Gastroesophageal sphincter (tissue), 3 donors: ENCODE data around the gene OR1I1.

Experiments
- EP300 ChIP-seq: sonication (generic); formaldehyde crosslinking; IDR thresholded peaks from one replicate; pipeline ENCODE4 v1.6.1; 2017; ENCODE audit warnings: antibody characterized with exemption, mild to moderate bottlenecking
- POLR2A ChIP-seq, 2 donors: fragments of 450-650 bp; IDR thresholded peaks; one replicate each; pipeline ENCODE4 v1.6.1; 2017; ENCODE audit warnings: antibody characterized with exemption in 2 of 2, mild to moderate bottlenecking in 2 of 2, moderate library complexity in 1 of 2
- TF ChIP-seq, protein P1 (sequence below), 4 experiments: fragments of 200-600 bp in 2 of 4; fragments of 450-650 bp in 2 of 4; sonication (generic) in 1 of 4; IDR thresholded peaks; one replicate each; pipeline ENCODE4 v1.5.1; 2017 to 2019; ENCODE audit warnings: antibody characterized with exemption in 4 of 4, mild to moderate bottlenecking in 2 of 4, moderate library complexity in 2 of 4

DNA sequence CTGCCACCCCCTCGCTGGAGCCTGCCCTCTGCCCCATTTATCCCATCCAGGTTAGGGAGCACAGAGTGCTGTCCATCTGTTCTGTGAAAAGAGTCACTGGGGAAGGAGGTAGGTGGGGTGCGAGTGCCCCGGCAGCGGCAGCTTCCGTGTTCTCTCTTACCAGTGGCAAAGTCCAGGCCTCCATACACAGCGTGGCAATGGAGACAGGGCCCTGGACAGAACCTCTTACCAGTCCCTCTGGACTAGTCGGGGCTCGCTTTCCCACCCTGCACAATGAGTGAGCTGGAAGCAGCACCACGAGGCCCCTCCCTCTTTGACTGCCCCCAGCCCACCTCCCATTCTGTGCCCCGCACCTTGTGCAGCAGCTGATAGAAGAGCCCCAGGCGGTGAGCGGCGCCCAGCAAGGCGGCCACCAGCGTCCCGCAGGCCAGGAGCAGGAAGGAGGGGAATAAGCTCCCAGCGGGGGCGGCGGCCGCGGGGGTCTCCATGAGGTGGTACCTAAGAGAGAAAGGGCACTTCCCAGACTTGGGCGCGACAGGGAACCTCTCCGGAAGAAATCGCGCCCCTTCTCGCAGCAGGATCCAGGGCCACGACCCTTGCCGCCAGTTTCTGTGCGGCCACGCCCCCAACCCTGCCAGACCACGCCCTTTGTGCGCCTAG lies 42.7 kb downstream of the OR1I1 start:
- TF ChIP-seq, protein P1, sequence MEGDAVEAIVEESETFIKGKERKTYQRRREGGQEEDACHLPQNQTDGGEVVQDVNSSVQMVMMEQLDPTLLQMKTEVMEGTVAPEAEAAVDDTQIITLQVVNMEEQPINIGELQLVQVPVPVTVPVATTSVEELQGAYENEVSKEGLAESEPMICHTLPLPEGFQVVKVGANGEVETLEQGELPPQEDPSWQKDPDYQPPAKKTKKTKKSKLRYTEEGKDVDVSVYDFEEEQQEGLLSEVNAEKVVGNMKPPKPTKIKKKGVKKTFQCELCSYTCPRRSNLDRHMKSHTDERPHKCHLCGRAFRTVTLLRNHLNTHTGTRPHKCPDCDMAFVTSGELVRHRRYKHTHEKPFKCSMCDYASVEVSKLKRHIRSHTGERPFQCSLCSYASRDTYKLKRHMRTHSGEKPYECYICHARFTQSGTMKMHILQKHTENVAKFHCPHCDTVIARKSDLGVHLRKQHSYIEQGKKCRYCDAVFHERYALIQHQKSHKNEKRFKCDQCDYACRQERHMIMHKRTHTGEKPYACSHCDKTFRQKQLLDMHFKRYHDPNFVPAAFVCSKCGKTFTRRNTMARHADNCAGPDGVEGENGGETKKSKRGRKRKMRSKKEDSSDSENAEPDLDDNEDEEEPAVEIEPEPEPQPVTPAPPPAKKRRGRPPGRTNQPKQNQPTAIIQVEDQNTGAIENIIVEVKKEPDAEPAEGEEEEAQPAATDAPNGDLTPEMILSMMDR (IDR thresholded peaks at IDR 0.05) = no peak
- no peak for TF ChIP-seq EP300
- no peak for TF ChIP-seq POLR2A (IDR thresholded peaks at IDR 0.05)
